GM12872 (cell line): ENCODE measurements around the gene TNFRSF1A.

ENCODE experiments used
- TF ChIP-seq, protein P1 (sequence below): IDR thresholded peaks from 3 replicates; pipeline ENCODE4 v1.5.1; 2011; ENCODE audit warnings: low read depth, mild to moderate bottlenecking, low read length, moderate library complexity; ENCODE audit not compliant: insufficient read depth

TNFRSF1A gene

GRCh38 chr12:6342140-6342889 is 439 bp upstream of the TNFRSF1A start:
- TF ChIP-seq, protein P1, sequence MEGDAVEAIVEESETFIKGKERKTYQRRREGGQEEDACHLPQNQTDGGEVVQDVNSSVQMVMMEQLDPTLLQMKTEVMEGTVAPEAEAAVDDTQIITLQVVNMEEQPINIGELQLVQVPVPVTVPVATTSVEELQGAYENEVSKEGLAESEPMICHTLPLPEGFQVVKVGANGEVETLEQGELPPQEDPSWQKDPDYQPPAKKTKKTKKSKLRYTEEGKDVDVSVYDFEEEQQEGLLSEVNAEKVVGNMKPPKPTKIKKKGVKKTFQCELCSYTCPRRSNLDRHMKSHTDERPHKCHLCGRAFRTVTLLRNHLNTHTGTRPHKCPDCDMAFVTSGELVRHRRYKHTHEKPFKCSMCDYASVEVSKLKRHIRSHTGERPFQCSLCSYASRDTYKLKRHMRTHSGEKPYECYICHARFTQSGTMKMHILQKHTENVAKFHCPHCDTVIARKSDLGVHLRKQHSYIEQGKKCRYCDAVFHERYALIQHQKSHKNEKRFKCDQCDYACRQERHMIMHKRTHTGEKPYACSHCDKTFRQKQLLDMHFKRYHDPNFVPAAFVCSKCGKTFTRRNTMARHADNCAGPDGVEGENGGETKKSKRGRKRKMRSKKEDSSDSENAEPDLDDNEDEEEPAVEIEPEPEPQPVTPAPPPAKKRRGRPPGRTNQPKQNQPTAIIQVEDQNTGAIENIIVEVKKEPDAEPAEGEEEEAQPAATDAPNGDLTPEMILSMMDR = no peak

GRCh38 chr12:6340745-6341416 is 995 bp downstream of the TNFRSF1A start:
- TF ChIP-seq, protein P1 = no peak

- TF ChIP-seq, protein P1 = no peak
Observed at GRCh38 chr12:6340032-6340638, 1.7 kb downstream of the TNFRSF1A start.

GRCh38 chr12:6338955-6339354 is 2.9 kb downstream of the TNFRSF1A start:
- TF ChIP-seq, protein P1 = no peak

DNA sequence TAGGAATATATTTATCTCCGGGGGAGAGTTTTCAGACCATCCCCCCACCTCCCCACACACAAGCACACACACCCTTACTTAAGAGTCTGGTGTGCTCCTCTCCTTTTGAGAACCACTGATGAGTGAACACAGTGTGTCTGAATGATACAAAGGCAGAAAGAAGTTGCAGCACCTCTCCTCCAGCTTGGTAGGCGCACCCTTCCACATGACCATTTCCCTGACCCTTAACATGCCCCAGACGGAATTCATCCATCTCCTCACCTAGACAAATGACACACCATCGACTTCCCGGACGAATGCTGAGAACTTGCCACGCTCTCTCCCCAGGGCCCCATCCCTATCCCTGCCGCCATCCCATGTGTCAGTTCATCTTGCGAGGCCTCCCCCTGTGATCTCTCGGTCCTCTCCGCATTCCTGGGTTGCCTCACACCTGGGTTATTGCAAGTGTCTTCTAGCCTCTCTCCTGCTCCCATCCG is 3.9 kb downstream of the TNFRSF1A start:
- TF ChIP-seq, protein P1 = no peak

GRCh38 chr12:6336889-6337853 is 4.7 kb downstream of the TNFRSF1A start:
- TF ChIP-seq, protein P1 = no peak
